Hippocampal formation (tissue), 2 donors: ENCODE measurements around the gene GDF15.
"Not testable (repeated sequence)": the region's sequence is repeated elsewhere in the genome, so short reads cannot be mapped to it uniquely, and the experiment has no call there.

Experiments used
- DNase-seq, 2 donors: peaks; one replicate each; lab custom pipeline; 2025; lab: John Stamatoyannopoulos, UW

The GDF15 gene, protein sequence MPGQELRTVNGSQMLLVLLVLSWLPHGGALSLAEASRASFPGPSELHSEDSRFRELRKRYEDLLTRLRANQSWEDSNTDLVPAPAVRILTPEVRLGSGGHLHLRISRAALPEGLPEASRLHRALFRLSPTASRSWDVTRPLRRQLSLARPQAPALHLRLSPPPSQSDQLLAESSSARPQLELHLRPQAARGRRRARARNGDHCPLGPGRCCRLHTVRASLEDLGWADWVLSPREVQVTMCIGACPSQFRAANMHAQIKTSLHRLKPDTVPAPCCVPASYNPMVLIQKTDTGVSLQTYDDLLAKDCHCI

DNA sequence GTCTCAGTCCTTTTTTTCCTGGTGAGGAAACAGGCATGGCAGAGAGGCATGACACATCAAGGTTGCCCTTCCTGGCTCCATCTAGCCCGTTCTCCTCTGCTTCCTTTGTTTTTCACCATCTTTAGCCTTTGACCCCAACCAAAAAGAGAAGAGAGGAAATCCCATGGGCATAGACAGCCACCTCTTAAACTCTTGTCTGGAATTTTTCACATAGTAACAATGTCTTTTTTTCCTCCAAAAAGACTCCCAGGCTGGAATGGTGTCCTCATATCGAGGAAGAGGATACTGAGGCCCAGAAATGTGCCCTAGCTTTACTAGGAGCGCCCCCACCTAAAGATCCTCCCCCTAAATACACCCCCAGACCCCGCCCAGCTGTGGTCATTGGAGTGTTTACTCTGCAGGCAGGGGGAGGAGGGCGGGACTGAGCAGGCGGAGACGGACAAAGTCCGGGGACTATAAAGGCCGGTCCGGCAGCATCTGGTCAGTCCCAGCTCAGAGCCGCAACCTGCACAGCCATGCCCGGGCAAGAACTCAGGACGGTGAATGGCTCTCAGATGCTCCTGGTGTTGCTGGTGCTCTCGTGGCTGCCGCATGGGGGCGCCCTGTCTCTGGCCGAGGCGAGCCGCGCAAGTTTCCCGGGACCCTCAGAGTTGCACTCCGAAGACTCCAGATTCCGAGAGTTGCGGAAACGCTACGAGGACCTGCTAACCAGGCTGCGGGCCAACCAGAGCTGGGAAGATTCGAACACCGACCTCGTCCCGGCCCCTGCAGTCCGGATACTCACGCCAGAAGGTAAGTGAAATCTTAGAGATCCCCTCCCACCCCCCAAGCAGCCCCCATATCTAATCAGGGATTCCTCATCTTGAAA lies at the start of gene GDF15:
Gene GDF15 (plus strand): TSS at position 484 of the 868 bp plus-strand sequence. CDS start 32 bp downstream, at position 516.
- DNase-seq: no peak

- no peak for DNase-seq
These were observed 47.4 kb upstream of the GDF15 start for GRCh38 chr19:18338541-18338940.

DNA sequence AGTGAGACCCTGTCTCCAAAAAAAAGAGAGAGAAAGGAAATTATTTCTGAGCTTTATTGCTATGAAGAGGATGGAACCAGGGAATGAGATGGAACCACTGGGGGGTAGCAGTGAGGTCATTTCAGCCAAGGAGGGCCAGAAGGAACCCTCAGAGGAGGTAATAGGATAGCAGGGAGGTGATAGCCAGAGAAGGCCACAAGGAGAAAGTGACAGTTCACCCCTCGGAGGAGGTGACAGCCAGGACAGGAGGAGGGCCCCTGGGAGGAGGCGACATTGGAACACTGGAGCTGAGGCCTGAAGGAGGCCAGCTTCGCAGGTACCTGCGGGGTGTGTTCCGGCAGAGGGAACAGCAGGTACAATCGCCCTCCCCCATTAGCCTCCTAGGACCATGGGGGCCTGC lies 46.2 kb upstream of the GDF15 start:
- DNase-seq: no peak

DNA sequence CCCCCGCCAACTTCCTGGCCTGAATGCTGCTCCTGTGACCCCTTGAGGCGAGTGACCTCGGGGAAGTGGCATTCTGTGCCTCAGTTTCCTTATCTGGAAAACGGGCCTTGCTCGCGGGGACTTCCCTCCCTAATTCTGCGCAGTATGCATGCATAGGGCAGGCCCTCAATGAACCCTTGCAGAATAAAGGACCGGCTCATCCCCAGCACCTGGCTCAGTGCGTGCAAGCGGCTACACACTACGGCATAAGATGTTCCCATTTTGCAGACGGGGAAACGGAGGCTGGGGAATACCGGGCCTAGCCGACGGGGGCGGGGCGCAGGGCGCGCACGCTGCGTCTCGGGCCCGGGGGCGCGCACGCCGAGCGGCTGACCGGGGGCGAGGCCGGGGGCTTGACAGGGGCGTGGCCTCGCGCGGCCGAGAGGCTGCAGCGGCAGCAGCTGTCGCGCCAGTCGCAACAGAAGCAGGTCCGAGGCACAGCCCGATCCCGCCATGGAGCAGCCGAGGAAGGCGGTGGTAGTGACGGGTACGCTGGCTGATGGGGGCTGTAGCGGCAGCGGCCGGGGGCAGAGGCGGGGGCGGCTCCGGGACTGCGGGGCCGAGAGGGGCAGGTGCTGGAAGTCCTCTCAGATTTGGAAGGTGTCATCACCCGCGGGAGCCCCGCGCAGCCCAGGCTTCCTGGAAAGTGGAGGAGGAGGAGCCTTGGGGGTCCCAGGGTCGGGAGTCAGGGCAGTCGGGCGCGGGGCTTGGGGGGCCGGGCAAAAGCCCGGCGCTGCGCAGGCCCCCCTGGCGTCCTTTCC lies 45.6 kb upstream of the GDF15 start, which contains the start of gene PGPEP1:
Gene PGPEP1 (plus strand): TSS at position 409 of the 800 bp plus-strand sequence. CDS start 84 bp downstream, at position 493.
- DNase-seq: peak; percentile 13 to 42

- DNase-seq: peak in 1 of 2 donors; percentile 24
These were observed 44.7 kb upstream of the GDF15 start for GRCh38 chr19:18340990-18341868.

DNA sequence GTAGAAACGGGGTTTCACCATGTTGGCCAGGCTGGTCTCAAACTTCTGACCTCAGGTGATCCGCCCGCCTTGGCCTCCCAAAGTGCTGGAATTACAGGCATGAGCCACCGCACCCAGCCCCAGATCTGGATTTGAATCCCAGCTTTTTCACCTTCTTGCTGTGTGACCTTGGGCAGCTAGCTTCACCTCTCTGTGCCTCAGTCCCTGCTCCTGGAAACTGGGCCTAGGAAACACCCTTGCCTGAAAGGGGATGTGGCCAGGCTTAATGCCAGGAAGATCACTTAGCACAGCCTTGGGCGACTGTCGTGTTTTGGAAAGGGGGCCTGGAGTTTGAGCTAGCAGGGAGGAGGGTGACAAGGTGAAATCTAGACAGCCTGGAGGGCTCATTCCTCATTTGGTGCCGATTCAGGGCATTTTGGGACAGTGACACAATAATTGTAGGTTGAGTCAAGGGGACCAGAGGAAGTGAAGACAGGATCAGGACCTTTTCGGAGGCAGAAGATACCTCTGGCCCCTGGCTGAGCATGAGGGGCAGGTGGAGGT lies 43.8 kb upstream of the GDF15 start:
- DNase-seq: no peak

DNA sequence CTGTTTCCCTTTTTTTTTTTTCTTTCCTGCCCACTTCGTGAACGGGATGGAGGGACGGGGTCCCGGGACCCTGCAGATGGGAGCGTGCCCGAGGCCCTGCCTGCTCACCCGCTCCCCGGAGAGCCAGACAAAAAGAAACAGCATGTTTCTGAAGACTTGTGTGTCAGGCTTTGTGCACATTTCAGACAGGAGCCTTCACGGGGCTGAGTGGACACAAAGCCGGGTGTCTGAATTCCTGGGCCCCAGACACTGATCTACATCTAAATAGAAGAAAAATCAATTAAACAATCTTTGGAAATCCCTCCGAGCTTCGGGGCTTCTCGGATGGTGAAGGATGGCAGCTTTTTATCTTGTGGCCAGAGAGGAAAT lies 41.4 kb upstream of the GDF15 start:
- DNase-seq: no peak

DNA sequence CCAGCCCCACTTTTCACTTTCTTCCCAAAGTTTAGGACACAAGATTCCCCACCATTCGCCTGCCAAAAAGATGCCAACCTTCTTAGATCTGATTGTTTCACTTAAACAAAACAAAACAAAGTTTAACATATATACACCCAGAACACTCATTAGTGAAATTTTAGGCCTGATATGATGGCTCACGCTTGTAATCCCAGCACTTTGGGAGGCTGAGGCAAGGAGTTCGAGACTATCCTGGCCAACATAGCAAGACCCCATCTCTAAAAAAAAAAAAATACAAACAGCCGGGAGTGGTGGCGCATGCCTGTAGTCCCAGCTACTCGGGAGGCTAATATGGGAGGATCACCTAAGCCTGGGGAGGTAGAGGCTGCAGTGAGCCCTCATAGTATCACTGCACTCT lies 40.7 kb upstream of the GDF15 start:
- DNase-seq: no peak

- DNase-seq: no peak
These were observed 39.9 kb upstream of the GDF15 start for GRCh38 chr19:18346091-18346490.

GRCh38 chr19:18348171-18348570 lies 37.8 kb upstream of the GDF15 start:
- no peak for DNase-seq

DNA sequence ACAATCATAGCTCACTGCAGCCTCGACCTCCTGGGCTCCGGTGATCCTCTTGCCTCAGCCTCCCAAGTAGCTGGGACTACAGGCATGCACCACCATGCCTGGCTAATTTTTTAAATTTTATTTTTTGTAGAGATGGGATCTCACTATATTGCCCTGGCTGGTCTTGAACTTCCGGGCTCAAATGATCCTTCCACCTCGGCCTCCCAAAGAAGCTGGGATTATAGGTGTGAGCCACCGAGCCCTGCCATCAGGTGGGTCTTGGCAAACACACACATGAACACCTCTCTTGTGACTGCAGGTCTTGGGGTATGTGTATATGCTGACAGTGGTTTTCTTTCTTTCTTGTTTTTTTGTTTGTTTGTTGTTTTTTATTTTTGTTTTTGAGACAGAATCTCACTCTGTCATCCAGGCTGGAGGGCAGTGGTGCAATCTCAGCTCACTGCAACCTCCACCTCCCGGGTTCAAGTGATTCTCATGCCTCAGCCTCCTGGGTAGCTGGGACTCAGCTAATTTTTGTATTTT lies 37.1 kb upstream of the GDF15 start:
- DNase-seq: not testable (repeated sequence)

GRCh38 chr19:18349524-18350128 lies 36.3 kb upstream of the GDF15 start:
- DNase-seq: peak in 1 of 2 donors; percentile 3

- DNase-seq: no peak
These were observed 35.5 kb upstream of the GDF15 start for GRCh38 chr19:18350490-18350889.

- DNase-seq: no peak
These were observed 34.4 kb upstream of the GDF15 start for GRCh38 chr19:18351544-18351943.

DNA sequence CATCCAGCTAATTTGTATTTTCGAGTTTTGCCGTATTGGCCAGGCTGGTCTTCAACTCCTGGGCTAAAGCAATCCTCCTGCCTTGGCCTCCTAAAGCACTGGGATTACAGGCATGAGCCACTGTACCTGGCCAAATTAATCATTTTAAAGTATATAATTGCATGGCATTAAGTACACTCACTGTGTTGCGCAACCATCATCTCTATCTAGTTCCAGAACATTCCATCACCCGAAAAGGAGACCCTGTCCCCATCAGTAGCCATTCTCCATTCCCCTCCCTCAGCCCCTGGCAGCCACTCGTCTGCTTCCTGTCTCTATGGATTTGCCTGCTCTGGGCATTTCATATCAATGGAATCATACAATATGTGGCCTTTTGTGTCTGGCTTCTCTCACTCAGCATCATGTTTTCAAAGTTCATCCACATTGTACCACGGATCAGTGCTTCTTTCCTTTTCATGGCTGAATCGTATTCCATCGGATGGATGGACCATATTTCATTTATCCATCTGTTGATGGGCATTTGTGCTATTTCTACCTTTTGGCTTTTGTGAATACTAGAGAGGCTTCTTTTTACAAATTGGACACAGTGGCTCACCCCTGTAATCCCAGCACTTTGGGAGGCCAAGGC lies 32.5 kb upstream of the GDF15 start:
- DNase-seq: no peak

- not testable (repeated sequence) for DNase-seq
These were observed 31.2 kb upstream of the GDF15 start for GRCh38 chr19:18354743-18355142.

- DNase-seq: no peak
These were observed 28.9 kb upstream of the GDF15 start for GRCh38 chr19:18357041-18357440.

DNA sequence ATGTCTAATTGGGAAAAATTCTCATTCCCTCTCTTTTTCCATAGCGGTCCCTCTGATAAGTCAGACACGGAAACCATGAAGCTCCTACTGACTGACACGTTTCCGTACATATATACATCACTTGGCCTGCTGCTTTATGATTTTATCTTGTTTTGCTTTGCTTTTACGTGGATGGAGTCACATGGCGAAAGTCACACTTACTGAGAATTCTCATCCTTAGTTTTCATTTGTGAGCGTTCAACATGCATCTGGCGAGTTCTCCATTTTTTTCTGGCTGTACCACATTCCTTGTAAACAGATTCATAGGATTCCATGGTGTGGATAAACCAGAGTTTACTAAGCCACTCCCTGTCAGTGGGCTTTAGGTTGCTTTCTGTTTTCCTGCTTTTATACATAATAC lies 24.3 kb upstream of the GDF15 start:
- DNase-seq: no peak

- no peak for DNase-seq
These were observed 22.9 kb upstream of the GDF15 start for GRCh38 chr19:18362934-18363542.
